PFSK-1 (cell line): ENCODE data around the gene TMEM100.

ENCODE experiments used
- FOXP2 ChIP-seq: optimal IDR thresholded peaks from 2 replicates; pipeline ENCODE3; 2011; ENCODE audit warnings: borderline replicate concordance, control low read depth, inconsistent platforms; ENCODE audit not compliant: insufficient read depth; ENCODE audit errors: extremely low read length, extremely low read depth
- POLR2AphosphoS5 ChIP-seq: IDR thresholded peaks from 2 replicates; pipeline ENCODE4 v1.6.1; 2012; ENCODE audit warnings: low read depth, mild to moderate bottlenecking, control low read depth, low read length, moderate library complexity
- REST ChIP-seq, 2 experiments: IDR thresholded peaks; 2 replicates each; pipeline versions ENCODE4 v1.6.1 to v1.8.0; 2011 to 2012; ENCODE audit warnings: low read depth in 2 of 2, low read length in 2 of 2, control low read depth in 1 of 2, inconsistent platforms in 1 of 2, mild to moderate bottlenecking in 1 of 2, moderate library complexity in 1 of 2; ENCODE audit not compliant: insufficient read depth in 1 of 2
- SIN3A ChIP-seq: IDR thresholded peaks from 2 replicates; pipeline ENCODE4 v1.6.1; 2012; ENCODE audit warnings: mild to moderate bottlenecking, low read length, moderate library complexity, borderline replicate concordance; ENCODE audit not compliant: insufficient read depth
- TAF1 ChIP-seq: IDR thresholded peaks from 2 replicates; pipeline ENCODE4 v1.6.1; 2012; ENCODE audit warnings: low read length, control low read depth, borderline replicate concordance; ENCODE audit not compliant: insufficient read depth

Gene TMEM100

DNA sequence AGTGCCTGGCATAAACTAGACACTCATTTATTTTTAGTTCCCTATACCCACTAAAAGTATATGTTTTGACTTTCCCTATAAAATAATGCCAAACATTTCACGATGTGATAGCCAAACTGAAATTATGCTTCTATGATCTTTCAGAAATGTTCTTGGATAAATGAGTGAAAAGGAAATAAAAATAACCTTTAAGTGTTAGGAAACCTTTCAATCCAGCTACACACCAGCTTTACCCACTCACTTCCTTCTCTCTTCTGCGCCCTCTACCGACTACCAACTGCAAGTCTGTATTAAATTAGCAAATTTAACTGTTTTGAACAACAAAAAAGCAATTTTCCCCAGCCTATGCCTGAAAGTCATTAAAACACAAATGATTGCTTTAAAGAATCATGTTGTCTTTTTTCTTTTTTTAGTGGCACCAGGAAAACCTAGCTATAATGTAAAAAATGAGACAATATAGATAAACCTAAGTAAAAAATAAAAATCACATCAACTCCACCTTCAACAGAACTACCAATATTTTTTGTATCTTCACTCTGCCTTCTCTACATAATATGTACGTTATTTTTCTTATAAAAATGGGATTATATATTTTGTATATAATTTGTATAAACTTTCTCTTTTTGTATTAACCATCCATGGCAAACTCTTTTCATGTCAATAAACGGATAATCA is 13.2 kb upstream of the TMEM100 start:
- no peak for TF ChIP-seq FOXP2
- TF ChIP-seq POLR2AphosphoS5, result no peak
- no peak for TF ChIP-seq REST (IDR thresholded peaks at IDR 0.05; ENCODE audit: insufficient read depth in 1 of 2, low read depth in 2 of 2, low read length in 2 of 2)
- no peak for TF ChIP-seq TAF1
- no peak for TF ChIP-seq SIN3A

DNA sequence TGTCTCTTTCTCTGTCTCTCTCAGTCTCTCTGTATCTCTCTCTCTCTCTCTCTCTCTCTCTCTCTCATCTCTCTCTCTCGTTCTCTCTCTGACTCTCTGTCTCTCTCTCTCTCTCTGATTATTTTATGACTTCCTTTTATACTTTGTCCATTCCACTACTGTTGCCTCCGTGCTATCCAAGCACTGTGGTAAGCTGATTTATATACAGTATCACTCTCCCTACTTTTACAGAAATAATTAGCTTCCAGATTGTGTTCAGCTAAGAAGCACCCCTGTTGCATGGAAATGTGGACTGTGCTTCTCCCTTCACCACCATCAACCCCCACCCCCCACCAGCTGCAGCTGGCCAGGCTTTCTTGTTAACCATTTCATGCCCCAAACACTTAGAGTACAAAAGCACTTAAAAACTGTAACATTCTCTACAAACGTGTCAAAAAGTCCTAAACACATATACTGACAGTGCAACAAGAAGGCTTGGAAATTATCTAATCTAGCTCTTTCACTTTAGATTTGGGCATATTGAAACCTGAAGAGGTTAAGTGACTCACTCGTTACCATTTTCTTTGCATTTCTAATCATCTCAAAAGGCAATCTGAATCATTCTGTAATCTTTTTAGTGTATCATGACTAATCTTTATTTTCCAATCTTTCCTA is 11.6 kb upstream of the TMEM100 start:
- TF ChIP-seq FOXP2, result no peak
- no peak for TF ChIP-seq POLR2AphosphoS5
- no peak for TF ChIP-seq REST (IDR thresholded peaks at IDR 0.05; ENCODE audit: insufficient read depth in 1 of 2, low read depth in 2 of 2, low read length in 2 of 2)
- TF ChIP-seq TAF1, result no peak
- TF ChIP-seq SIN3A, result no peak

DNA sequence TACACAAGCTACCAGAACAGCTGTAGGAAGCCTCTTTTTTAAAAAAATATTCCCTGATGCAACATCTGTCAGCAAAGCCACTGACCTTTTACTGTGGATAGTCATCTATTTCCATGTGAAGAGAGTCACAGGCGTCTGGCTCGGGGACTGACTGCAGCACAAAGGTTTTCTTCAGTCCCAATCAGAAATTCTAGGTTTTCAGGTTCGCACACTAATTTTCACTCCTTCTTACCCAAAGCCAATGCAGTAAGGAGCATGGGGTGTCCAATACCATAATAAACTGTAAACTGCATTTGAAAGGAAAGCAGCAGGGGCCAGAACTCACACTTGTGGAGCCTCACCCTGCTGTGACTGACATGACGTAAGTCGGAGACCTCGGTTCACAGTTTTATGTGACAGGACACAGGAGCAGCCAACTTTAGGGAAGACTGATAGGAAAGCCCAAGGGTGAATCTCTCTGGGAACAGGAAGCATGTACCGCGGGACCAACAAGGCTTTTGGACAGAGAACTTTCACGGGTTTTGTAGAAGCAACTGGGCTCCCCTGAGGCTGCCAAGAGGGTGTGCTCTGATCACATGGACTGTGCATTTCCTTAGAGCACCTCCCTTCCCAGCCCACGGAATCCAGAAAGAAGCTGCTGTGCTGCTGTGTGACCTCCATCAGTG is 9.1 kb upstream of the TMEM100 start:
- no peak for TF ChIP-seq TAF1
- TF ChIP-seq REST (IDR thresholded peaks at IDR 0.05; ENCODE audit: insufficient read depth in 1 of 2, low read depth in 2 of 2, low read length in 2 of 2), result peak; percentile 17 to 38; a peak in 1 of 4 replicates

GRCh38 chr17:55730808-55731207 is 8.1 kb upstream of the TMEM100 start:
- TF ChIP-seq REST (IDR thresholded peaks at IDR 0.05; ENCODE audit: insufficient read depth in 1 of 2, low read depth in 2 of 2, low read length in 2 of 2), result no peak
- TF ChIP-seq POLR2AphosphoS5, result no peak
- no peak for TF ChIP-seq FOXP2
- TF ChIP-seq SIN3A, result no peak
- no peak for TF ChIP-seq TAF1

- TF ChIP-seq SIN3A (no peak), POLR2AphosphoS5 (no peak), REST (IDR thresholded peaks at IDR 0.05; ENCODE audit: insufficient read depth in 1 of 2, low read depth in 2 of 2, low read length in 2 of 2) (no peak), FOXP2 (no peak), TAF1 (no peak)
Measured at GRCh38 chr17:55730380-55730779, 7.7 kb upstream of the TMEM100 start.
